BE2C (cell line): ENCODE results near the gene PSMB11.

Experiments
- DNase-seq: peaks from one replicate; pipeline ENCODE4 v3.0.0-alpha.2; 2020
- H3K27me3 ChIP-seq: fragments of 250-450 bp; sonication (Bioruptor Pico); 2 replicates; pipeline ENCODE4 v1.5.1; 2020; ENCODE audit warnings: mild to moderate bottlenecking
- H3K36me3 ChIP-seq: fragments of 250-450 bp; sonication (Bioruptor Pico); 2 replicates; pipeline ENCODE4 v1.5.1; 2020; ENCODE audit warnings: mild to moderate bottlenecking
- H3K4me1 ChIP-seq: fragments of 250-450 bp; sonication (Bioruptor Pico); 2 replicates; pipeline ENCODE4 v1.5.1; 2020
- H3K4me3 ChIP-seq: 2 replicates; pipeline ENCODE4 v1.5.1; 2011; ENCODE audit warnings: low read depth, low read length
- H3K9me3 ChIP-seq: fragments of 250-450 bp; sonication (Bioruptor Pico); 2 replicates; pipeline ENCODE4 v1.5.1; 2020
- CTCF ChIP-seq: IDR thresholded peaks from 2 replicates; pipeline ENCODE4 v1.5.1; 2012; ENCODE audit warnings: mild to moderate bottlenecking, low read depth, low read length

The PSMB11 gene

GRCh38 chr14:23056145-23056955, 14.3 kb downstream of the PSMB11 start:
- peaks cover 11% of the 10 kb centered on the region for H3K4me1 ChIP-seq
- peaks cover 52% of the 10 kb centered on the region for H3K36me3 ChIP-seq
- no peaks in the 10 kb centered on the region for H3K27me3 ChIP-seq
- no peaks in the 10 kb centered on the region for H3K9me3 ChIP-seq
- DNase-seq: peak; percentile 88
- TF ChIP-seq CTCF: peak; percentile 95
- H3K4me3 ChIP-seq: peak overlapping the region; percentile 79

DNA sequence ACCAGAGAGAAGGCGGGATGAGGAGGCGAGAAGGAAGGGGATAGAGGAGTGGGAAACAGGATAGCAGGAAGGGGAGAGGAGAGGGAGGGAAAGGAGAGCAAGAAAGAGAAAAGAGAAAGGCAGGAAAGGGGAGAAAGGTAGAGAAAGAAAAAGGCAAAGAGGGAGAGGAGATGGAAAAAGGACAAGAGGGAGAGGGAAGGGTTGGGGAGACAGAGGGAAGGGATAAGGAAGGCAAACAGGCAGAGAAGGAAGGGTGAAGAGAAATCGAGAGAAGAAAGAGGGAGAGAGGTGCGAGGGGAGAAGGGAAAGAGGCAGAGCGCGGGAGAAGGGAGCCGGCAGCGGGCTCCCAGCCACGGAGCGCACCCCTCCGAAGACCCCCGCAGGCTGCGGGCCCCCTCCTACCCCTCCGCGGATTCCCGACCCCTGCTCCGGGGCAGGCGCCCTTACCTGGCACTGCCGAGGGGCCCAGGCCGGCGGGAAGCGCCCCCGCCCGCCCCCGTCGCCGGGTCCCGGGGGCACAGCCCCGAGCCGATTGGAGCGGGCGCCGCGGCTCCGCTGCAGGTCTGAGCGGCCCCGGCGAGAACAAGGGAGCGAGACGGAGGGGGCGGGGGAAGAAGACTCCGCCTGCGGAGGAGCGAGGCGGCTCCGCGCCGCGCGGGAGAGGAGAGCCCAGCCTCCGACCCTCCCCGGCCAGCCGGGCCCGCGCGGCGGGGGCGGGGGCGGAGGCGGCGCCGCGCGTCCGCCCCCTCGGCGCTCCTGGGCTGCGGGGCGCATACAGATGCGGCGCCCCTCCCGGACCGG, 15.1 kb downstream of the PSMB11 start, which contains the start of gene CDH24:
Gene CDH24 (minus strand): TSS at position 565 of the 801 bp plus-strand sequence. CDS start 1,787 bp downstream, outside the sequence.
- Histone ChIP-seq H3K27me3 (no peaks in the 10 kb centered on the region), H3K9me3 (no peaks in the 10 kb centered on the region), H3K4me1 (peaks cover 11% of the 10 kb centered on the region), H3K4me3 (peak within 1 kb of the TSS; percentile 79), H3K36me3 (peaks cover 54% of the 10 kb centered on the region)
- TF ChIP-seq CTCF: no peak
- DNase-seq: peak; percentile 88

DNA sequence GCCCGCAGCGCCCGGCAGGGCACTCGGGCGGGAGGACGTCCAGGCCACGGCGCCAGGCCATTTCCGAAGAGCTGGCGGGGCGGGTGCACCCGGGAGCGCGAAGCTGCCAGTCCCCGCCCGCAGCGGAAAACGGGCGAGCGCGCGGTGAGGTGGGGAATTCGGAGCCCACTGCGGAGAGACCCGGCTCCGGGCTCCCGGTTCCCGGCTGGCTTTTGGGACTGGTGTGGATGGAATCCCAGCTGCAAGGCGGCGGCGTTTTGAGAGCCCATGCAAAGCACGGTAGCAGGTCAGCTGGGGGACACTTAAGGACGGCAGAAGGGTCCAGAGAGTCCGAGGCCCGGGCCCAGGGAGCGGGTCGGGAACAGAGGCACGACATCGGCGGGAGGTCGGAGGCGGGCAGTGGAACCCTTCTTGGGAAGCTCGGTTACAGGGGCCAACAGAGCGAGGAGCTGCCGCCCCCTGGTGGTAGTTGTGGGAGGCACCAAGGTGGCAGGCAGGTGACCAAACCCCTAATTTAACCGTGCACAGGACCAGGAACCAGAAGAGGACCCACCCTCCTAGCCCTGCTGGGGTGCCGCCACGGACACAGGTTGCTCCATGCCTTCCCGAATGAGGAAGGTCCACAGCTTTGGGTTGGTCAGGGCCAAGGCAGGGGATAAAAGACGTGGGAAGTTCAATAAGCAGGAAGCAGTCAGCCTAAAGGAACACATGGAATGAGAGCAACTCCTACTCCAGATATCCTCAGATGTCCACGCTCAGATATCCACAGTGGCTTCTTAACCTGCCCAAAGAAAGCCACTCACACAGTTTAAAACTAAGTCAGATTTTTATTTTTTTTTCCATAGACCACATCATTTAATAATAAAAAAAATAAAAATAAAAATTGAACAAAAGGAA, 16.0 kb downstream of the PSMB11 start:
- Histone ChIP-seq H3K4me3 (peak overlapping the region; percentile 79), H3K36me3 (peaks cover 54% of the 10 kb centered on the region), H3K27me3 (no peaks in the 10 kb centered on the region), H3K9me3 (no peaks in the 10 kb centered on the region), H3K4me1 (peaks cover 11% of the 10 kb centered on the region)
- DNase-seq: peak; percentile 94
- TF ChIP-seq CTCF: peak; percentile 93

DNA sequence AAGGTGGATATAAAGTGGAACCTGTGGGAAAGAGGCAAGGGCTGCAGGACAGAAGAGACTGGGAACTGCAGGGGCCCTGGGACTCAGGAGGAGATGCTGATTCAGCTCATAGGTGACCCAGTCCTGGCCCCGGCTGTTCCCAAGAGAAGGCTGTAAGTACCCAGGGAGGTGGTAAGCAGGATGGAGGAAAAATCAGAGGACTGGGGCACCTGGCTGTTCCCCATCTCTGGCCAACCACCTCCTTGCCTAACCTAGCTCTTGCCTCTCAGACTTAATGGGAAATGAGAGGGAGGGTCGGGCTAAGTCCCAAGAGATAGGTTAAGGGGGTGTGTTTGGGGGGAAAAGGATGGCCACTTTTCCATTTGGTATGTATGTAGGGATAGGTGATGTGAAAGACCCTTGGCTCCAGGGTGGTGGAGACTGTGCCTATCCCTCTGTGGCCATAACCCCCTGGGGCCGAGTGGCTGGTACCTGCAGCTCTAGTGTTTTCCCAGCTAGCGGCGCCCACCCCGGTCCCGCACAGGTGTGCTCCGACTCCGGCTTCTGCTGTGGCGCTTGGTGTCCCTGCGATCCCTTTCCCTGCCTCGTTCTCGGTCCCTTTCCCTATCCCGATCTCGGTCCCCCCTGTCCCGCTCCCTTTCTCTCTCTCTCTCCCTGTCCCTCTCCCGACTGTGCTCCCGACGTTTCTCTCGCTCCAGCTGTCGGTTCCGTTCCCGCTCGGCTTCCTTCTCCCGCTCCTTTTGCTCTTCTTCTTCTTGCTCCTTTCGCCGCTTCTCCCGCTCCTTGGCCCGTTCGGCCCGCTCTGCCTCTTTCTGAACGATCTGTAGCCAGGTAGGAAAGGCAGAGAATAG, 16.9 kb downstream of the PSMB11 start:
- Histone ChIP-seq H3K36me3 (peaks cover 54% of the 10 kb centered on the region), H3K27me3 (no peaks in the 10 kb centered on the region), H3K4me1 (peaks cover 11% of the 10 kb centered on the region), H3K4me3 (no peak overlapping the region), H3K9me3 (no peaks in the 10 kb centered on the region)
- TF ChIP-seq CTCF: no peak
- no peak for DNase-seq

- Histone ChIP-seq H3K4me1 (peaks cover 3% of the 10 kb centered on the region; the same call in 1 of the 2 replicates), H3K4me3 (no peak overlapping the region), H3K36me3 (peaks cover 57% of the 10 kb centered on the region)
Measured at GRCh38 chr14:23060536-23061260, 18.7 kb downstream of the PSMB11 start.

More at GRCh38 chr14:23060536-23061260, 18.7 kb downstream of the PSMB11 start:
- no peak for TF ChIP-seq CTCF
- H3K9me3 ChIP-seq: no peaks in the 10 kb centered on the region
- no peak for DNase-seq
- no peaks in the 10 kb centered on the region for H3K27me3 ChIP-seq
